ENCODE data around the gene WDR93.

The WDR93 gene

DNA sequence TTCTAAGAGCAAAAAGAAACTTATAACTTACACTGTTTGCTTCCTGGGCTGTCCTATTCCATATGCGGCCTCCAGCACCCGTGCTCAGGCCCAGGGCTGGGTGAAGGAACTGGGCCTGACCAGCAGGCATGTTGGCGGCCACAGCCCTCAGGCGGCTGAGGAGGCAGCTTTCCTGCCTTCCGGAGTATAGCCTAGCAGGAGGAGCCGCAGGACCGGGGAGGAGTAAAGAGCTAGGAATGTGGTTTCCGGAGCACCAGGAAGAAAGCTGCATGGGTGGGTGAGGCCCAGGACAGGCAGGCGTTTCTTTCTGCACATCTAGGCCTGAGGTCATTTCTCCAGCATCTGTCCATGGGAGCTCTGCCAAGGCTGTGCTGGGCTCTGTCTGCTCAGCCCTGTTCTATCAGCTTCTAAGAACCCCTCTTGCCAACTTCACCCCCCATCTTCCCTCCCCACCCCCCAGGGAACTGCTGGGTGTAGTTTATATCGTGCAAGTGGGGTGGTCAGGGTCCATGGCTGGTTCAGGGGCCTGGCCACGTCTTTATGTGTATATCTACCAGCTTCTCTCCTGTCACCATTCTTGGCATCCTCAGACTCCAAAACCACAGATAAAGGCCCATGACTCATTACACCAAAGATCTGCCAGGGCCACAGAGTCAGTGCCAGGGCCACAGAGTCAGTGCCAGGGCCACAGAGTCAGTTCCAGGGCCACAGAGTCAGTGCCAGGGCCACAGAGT is 27.6 kb upstream of the WDR93 start:
- peaks cover 0 to 4% of the 10 kb centered on the region in 2 donors for H3K27me3 ChIP-seq (ENCODE audit: control insufficient read depth in 1 of 2, insufficient read depth in 2 of 2, low read length in 2 of 2)
- peaks cover 4 to 8% of the 10 kb centered on the region in 2 donors for H3K4me1 ChIP-seq (ENCODE audit: control insufficient read depth in 1 of 2, insufficient read depth in 2 of 2, low read length in 2 of 2)
- no peak overlapping the region for H3K27ac ChIP-seq (ENCODE audit: low read depth, low read length)
- no peaks in the 10 kb centered on the region for H3K9me3 ChIP-seq (ENCODE audit: control insufficient read depth in 1 of 2, low read length in 2 of 2)
- no peaks in the 10 kb centered on the region for H3K36me3 ChIP-seq (ENCODE audit: control insufficient read depth in 1 of 2, insufficient read depth in 2 of 2, low read length in 2 of 2)
- peak overlapping the region in 1 of 2 donors; percentile 21 for H3K4me3 ChIP-seq (ENCODE audit: low read depth in 1 of 2, low read length in 2 of 2)
- no peak overlapping the region for H3K9ac ChIP-seq (ENCODE audit: low read depth in 1 of 2, low read length in 2 of 2)

- Histone ChIP-seq H3K36me3 (ENCODE audit: control insufficient read depth in 1 of 2, insufficient read depth in 2 of 2, low read length in 2 of 2) (no peaks in the 10 kb centered on the region), H3K27ac (ENCODE audit: low read depth, low read length) (no peak overlapping the region), H3K9ac (ENCODE audit: low read depth in 1 of 2, low read length in 2 of 2) (peak overlapping the region in 1 of 2 donors; percentile 15), H3K4me1 (ENCODE audit: control insufficient read depth in 1 of 2, insufficient read depth in 2 of 2, low read length in 2 of 2) (peaks cover 4 to 8% of the 10 kb centered on the region in 2 donors), H3K9me3 (ENCODE audit: control insufficient read depth in 1 of 2, low read length in 2 of 2) (no peaks in the 10 kb centered on the region), H3K4me3 (ENCODE audit: low read depth in 1 of 2, low read length in 2 of 2) (peak overlapping the region; percentile 43 to 50), H3K27me3 (ENCODE audit: control insufficient read depth in 1 of 2, insufficient read depth in 2 of 2, low read length in 2 of 2) (peaks cover 0 to 4% of the 10 kb centered on the region in 2 donors)
Observed at GRCh38 chr15:89664441-89665350, 25.9 kb upstream of the WDR93 start.

- Histone ChIP-seq H3K4me1 (ENCODE audit: control insufficient read depth in 1 of 2, insufficient read depth in 2 of 2, low read length in 2 of 2) (peaks cover 4 to 8% of the 10 kb centered on the region in 2 donors), H3K36me3 (ENCODE audit: control insufficient read depth in 1 of 2, insufficient read depth in 2 of 2, low read length in 2 of 2) (no peaks in the 10 kb centered on the region), H3K4me3 (ENCODE audit: low read depth in 1 of 2, low read length in 2 of 2) (peak overlapping the region; percentile 43 to 50), H3K27ac (ENCODE audit: low read depth, low read length) (no peak overlapping the region), H3K9ac (ENCODE audit: low read depth in 1 of 2, low read length in 2 of 2) (peak overlapping the region in 1 of 2 donors; percentile 25), H3K9me3 (ENCODE audit: control insufficient read depth in 1 of 2, low read length in 2 of 2) (no peaks in the 10 kb centered on the region), H3K27me3 (ENCODE audit: control insufficient read depth in 1 of 2, insufficient read depth in 2 of 2, low read length in 2 of 2) (peaks cover 0 to 4% of the 10 kb centered on the region in 2 donors)
Observed at GRCh38 chr15:89665449-89666181, 25.0 kb upstream of the WDR93 start.

- Histone ChIP-seq H3K4me3 (ENCODE audit: low read depth in 1 of 2, low read length in 2 of 2) (peak overlapping the region; percentile 34 to 50), H3K4me1 (ENCODE audit: control insufficient read depth in 1 of 2, insufficient read depth in 2 of 2, low read length in 2 of 2) (peaks cover 4 to 8% of the 10 kb centered on the region in 2 donors), H3K9ac (ENCODE audit: low read depth in 1 of 2, low read length in 2 of 2) (peak overlapping the region in 1 of 2 donors; percentile 25), H3K36me3 (ENCODE audit: control insufficient read depth in 1 of 2, insufficient read depth in 2 of 2, low read length in 2 of 2) (no peaks in the 10 kb centered on the region), H3K27ac (ENCODE audit: low read depth, low read length) (no peak overlapping the region), H3K27me3 (ENCODE audit: control insufficient read depth in 1 of 2, insufficient read depth in 2 of 2, low read length in 2 of 2) (peaks cover 0 to 4% of the 10 kb centered on the region in 2 donors), H3K9me3 (ENCODE audit: control insufficient read depth in 1 of 2, low read length in 2 of 2) (no peaks in the 10 kb centered on the region)
Observed at GRCh38 chr15:89666184-89666857, 24.3 kb upstream of the WDR93 start.

DNA sequence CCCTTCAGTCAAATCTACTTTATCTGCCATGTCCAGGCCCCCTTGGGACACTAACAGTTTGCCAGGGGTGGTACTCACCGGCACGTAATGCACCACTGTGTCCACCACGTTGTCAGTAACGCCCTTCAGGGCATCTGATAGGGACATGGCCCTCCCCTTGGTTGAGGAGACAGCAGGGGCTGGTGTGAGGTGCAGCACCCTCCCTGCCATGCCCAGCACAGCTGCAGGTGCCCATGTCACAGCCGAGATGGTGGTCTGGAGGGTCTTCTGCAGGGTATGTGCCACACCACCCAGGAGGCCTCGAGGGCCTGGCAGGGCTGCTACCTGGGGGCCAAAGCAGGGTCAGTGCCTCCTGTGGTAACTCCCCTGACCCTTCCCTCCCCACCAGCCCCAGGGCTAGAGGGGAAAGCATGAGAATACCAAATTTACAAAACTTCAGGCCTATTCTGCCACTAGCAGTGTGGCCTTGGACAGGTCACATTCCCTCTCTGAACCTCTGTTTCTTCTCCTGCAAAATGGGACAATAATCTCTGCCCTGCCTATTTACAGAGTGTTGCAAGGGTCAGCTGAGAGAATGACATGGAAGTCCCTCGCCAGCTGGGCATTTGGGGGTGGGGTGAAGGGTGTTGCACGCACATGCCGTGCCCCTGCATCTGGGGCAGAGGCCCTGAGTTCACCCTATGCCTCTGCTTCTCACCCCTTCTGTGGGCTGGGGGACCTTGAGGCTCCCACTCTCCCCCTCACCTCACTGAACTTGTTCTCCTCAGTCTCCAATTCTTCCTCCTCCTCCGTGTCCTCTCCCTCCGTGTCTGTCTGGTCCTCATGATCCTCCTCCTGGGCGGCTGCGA is 23.5 kb upstream of the WDR93 start:
- no peak overlapping the region for H3K9ac ChIP-seq (ENCODE audit: low read depth in 1 of 2, low read length in 2 of 2)
- H3K36me3 ChIP-seq (ENCODE audit: control insufficient read depth in 1 of 2, insufficient read depth in 2 of 2, low read length in 2 of 2), result no peaks in the 10 kb centered on the region
- peaks cover 0 to 4% of the 10 kb centered on the region in 2 donors for H3K27me3 ChIP-seq (ENCODE audit: control insufficient read depth in 1 of 2, insufficient read depth in 2 of 2, low read length in 2 of 2)
- no peak overlapping the region for H3K27ac ChIP-seq (ENCODE audit: low read depth, low read length)
- H3K9me3 ChIP-seq (ENCODE audit: control insufficient read depth in 1 of 2, low read length in 2 of 2), result no peaks in the 10 kb centered on the region
- no peak overlapping the region for H3K4me3 ChIP-seq (ENCODE audit: low read depth in 1 of 2, low read length in 2 of 2)
- H3K4me1 ChIP-seq (ENCODE audit: control insufficient read depth in 1 of 2, insufficient read depth in 2 of 2, low read length in 2 of 2), result peaks cover 4 to 8% of the 10 kb centered on the region in 2 donors

GRCh38 chr15:89667706-89667960 is 23.0 kb upstream of the WDR93 start:
- peaks cover 0 to 4% of the 10 kb centered on the region in 2 donors for H3K27me3 ChIP-seq (ENCODE audit: control insufficient read depth in 1 of 2, insufficient read depth in 2 of 2, low read length in 2 of 2)
- no peak overlapping the region for H3K4me3 ChIP-seq (ENCODE audit: low read depth in 1 of 2, low read length in 2 of 2)
- no peak overlapping the region for H3K27ac ChIP-seq (ENCODE audit: low read depth, low read length)
- no peaks in the 10 kb centered on the region for H3K36me3 ChIP-seq (ENCODE audit: control insufficient read depth in 1 of 2, insufficient read depth in 2 of 2, low read length in 2 of 2)
- H3K4me1 ChIP-seq (ENCODE audit: control insufficient read depth in 1 of 2, insufficient read depth in 2 of 2, low read length in 2 of 2), result peaks cover 4 to 7% of the 10 kb centered on the region in 2 donors
- no peak overlapping the region for H3K9ac ChIP-seq (ENCODE audit: low read depth in 1 of 2, low read length in 2 of 2)
- H3K9me3 ChIP-seq (ENCODE audit: control insufficient read depth in 1 of 2, low read length in 2 of 2), result no peaks in the 10 kb centered on the region

- Histone ChIP-seq H3K27me3 (ENCODE audit: control insufficient read depth in 1 of 2, insufficient read depth in 2 of 2, low read length in 2 of 2) (peaks cover 0 to 4% of the 10 kb centered on the region in 2 donors), H3K27ac (ENCODE audit: low read depth, low read length) (no peak overlapping the region), H3K9me3 (ENCODE audit: control insufficient read depth in 1 of 2, low read length in 2 of 2) (no peaks in the 10 kb centered on the region), H3K4me3 (ENCODE audit: low read depth in 1 of 2, low read length in 2 of 2) (no peak overlapping the region), H3K9ac (ENCODE audit: low read depth in 1 of 2, low read length in 2 of 2) (no peak overlapping the region), H3K36me3 (ENCODE audit: control insufficient read depth in 1 of 2, insufficient read depth in 2 of 2, low read length in 2 of 2) (no peaks in the 10 kb centered on the region), H3K4me1 (ENCODE audit: control insufficient read depth in 1 of 2, insufficient read depth in 2 of 2, low read length in 2 of 2) (peaks cover 4 to 5% of the 10 kb centered on the region in 2 donors)
Observed at GRCh38 chr15:89668171-89668570, 22.4 kb upstream of the WDR93 start.

- no peak overlapping the region for H3K27ac ChIP-seq (ENCODE audit: low read depth, low read length)
- no peak overlapping the region for H3K4me3 ChIP-seq (ENCODE audit: low read depth in 1 of 2, low read length in 2 of 2)
- no peaks in the 10 kb centered on the region for H3K9me3 ChIP-seq (ENCODE audit: control insufficient read depth in 1 of 2, low read length in 2 of 2)
- peaks cover 0 to 4% of the 10 kb centered on the region in 2 donors for H3K27me3 ChIP-seq (ENCODE audit: control insufficient read depth in 1 of 2, insufficient read depth in 2 of 2, low read length in 2 of 2)
- peaks cover 4 to 5% of the 10 kb centered on the region in 2 donors for H3K4me1 ChIP-seq (ENCODE audit: control insufficient read depth in 1 of 2, insufficient read depth in 2 of 2, low read length in 2 of 2)
- H3K36me3 ChIP-seq (ENCODE audit: control insufficient read depth in 1 of 2, insufficient read depth in 2 of 2, low read length in 2 of 2), result no peaks in the 10 kb centered on the region
- H3K9ac ChIP-seq (ENCODE audit: low read depth in 1 of 2, low read length in 2 of 2), result no peak overlapping the region
Observed at GRCh38 chr15:89669309-89669865, 21.2 kb upstream of the WDR93 start.

GRCh38 chr15:89669941-89670340 is 20.7 kb upstream of the WDR93 start:
- H3K27ac ChIP-seq (ENCODE audit: low read depth, low read length), result no peak overlapping the region
- H3K36me3 ChIP-seq (ENCODE audit: control insufficient read depth in 1 of 2, insufficient read depth in 2 of 2, low read length in 2 of 2), result no peaks in the 10 kb centered on the region
- H3K4me1 ChIP-seq (ENCODE audit: control insufficient read depth in 1 of 2, insufficient read depth in 2 of 2, low read length in 2 of 2), result peaks cover under 1 to 3% of the 10 kb centered on the region in 2 donors

More at GRCh38 chr15:89669941-89670340, 20.7 kb upstream of the WDR93 start:
- Histone ChIP-seq H3K27me3 (ENCODE audit: control insufficient read depth in 1 of 2, insufficient read depth in 2 of 2, low read length in 2 of 2) (peaks cover 0 to under 1% of the 10 kb centered on the region in 2 donors), H3K9ac (ENCODE audit: low read depth in 1 of 2, low read length in 2 of 2) (no peak overlapping the region), H3K4me3 (ENCODE audit: low read depth in 1 of 2, low read length in 2 of 2) (no peak overlapping the region), H3K9me3 (ENCODE audit: control insufficient read depth in 1 of 2, low read length in 2 of 2) (no peaks in the 10 kb centered on the region)

All from duodenal mucosa (tissue), 2 donors.